ENCODE results near the gene IFFO2.
A peak's percentile ranks its signal among the peaks of the same experiment; 100 is the strongest.

The IFFO2 gene

GRCh38 chr1:18970762-18971161, 14.3 kb upstream of the IFFO2 start:
- no peak for DNase-seq

GRCh38 chr1:18970358-18970757, 13.9 kb upstream of the IFFO2 start:
- no peak for DNase-seq

- DNase-seq: no peak
These were observed 10.7 kb upstream of the IFFO2 start for GRCh38 chr1:18967066-18967690.

DNA sequence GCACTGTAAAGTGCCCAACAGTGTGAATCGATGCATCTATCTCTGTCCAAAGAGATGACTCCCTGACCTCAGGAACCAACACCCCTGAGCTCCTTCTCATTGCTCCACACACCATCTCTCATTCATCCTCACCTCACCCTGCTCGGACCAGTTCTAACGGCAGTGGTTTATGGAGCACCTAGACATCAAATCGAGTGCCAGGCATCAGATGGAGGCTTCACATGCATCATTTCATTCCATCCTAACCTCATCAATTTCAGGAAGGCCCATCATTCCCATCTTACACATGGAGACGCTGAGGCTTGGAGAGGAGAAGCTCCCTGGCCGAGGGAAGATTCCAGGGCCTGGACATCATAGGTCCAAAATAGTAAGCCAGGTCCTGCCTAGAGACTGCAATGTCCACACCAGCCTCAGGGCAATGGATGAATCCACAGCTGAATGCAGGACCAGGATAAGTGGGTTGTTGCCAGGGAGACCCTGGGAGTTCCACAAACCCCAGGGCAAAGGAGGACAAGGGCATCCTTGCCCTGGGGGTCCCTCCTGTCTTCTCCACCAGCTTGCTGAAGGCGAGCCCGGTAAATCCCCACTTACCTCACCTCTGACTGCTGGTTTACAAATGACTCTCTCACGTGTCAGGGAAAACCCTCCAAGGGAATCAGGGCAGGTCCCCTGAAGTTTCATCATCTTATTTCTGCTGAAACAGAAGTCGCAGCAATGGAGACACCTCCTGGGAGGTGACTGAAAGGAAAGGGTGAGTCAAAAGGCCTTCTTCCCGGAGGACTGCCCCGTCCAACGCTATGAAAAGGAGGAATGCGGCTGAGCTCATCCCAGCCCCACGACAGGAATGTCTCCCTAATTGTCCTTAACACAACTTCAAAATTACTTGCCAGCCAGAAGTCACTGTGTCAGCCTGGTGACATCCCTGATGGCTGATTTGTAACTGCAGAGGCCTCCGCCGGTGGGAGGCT, 9.0 kb upstream of the IFFO2 start:
- DNase-seq: no peak

GRCh38 chr1:18963968-18964367, 7.5 kb upstream of the IFFO2 start:
- no peak for DNase-seq

DNA sequence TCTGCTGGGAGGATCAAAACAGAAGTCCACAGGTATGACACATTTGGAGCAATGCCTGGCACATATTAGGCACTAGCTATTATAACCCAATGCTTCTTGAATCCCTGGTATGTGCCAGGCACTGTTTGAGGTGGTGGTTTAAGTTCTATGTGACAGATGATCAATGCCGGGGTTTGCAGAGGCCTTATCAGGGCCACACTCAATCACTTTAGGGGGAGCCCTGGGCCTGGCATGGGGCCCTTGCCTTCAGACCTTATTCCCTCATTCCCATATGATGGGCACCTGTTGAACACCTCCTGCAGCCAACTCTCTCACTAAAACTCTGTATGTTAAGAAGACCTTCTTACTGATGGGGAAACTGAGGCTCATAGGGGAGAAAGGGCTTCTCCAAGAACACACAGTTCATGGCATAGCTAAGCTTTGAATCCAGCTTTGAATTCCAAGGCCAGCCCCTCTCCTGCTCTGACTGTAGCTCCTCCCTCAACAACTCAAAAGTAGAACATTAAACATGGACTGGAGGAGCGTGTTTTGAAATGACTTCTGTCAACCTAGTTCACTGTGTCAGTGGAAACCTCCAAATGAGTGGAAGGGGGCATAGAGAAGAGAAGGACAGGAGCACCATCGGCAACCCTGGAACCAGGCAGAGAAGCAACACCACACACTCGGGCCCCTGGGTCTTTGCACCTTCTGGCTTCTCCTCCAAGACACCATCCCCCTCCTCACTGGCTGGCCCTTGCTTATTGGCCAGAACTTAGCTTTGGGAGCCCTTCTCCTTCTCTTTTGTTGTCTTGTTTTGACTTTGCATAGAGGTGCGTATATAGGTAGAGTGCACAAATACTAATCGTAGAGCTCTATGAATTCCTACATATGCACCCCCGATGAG, 6.6 kb upstream of the IFFO2 start:
- no peak for DNase-seq

DNA sequence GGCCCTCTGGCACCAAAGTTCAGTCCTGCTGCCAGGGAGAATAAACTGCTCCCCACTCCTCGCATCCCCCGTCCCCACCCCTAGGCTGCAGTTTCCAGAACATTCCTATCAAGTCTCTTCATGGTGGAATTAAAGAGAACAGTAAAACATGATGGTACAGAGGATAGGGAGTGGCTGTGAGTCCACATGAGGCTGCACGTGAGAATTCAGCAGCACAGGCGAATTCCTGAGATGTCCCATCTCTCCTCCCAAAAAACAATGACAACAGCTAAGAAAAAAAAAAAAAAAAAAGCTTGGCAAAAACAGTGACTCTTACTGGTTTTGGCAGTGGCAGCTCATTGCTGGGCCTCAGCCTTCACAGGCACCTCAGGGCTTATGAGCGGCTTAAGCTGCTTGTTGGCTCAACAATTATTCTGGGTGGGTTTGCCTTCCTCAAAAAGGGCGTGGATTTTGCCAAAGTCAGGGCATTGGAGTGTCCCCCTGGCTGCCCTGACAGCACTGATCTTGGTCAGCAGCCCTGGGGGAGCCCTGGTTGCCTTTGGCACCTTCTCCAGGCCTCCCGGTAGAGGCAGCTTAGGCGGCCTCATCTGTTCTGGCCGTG, 5.7 kb upstream of the IFFO2 start:
- no peak for DNase-seq

DNA sequence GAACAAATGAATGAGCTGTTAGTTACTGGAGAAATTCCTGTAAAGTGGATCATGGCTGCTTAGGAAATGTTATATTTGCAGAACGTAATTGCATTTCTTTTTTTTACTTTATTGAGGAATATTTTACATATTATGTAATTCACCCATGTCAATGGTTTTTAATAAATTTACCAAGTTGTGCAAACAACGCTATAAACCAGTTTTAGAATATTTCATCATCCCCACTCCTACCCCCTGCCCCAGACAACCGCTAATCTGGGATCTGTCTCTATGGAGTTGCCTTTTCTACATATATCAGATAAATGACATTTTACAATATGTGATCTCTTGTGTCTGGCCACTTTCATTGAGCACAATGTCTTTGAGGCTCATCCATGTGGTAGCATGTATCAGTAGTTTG, 4.3 kb upstream of the IFFO2 start:
- DNase-seq: no peak

DNA sequence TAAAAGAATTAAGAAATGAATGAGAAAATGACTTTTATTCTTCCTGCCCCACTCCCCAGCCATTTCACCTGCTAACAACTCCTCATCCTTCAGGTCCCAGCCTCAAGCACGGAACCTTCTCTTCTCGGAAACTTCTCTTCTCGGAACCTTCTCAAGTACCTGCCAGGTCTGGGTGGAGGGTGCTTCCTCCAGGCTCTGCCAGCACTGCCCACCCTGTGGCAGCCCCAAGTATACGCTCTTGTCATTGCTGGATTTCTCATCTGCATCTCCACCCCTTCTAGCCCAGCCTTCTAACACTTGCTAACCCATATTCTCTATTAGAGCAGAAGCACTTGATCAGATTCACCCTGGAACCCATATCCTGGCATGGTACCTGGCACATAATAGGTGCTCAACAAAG, 3.9 kb upstream of the IFFO2 start:
- no peak for DNase-seq

DNA sequence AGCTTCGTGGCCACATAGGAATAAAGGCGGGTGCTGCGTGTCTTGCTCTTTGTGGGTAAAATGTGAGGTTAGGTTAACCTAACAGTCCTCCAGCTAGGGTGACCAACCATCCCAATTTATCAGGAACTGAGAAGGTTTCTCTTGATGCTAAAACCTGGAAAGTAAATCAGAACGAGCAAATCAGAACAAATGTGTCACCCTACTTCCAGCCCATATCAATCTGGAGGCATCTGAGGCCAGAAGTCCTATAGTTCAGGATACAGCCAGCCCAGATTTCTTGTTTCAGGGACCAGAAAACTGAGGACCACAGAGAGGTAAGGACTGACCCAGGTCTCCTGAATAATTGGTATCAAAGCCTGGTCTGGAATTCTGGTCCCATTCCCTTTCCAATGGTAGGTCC, 3.1 kb upstream of the IFFO2 start:
- no peak for DNase-seq

GRCh38 chr1:18957532-18958300, 1.2 kb upstream of the IFFO2 start:
- no peak for DNase-seq

GRCh38 chr1:18957136-18957521, 653 bp upstream of the IFFO2 start:
- DNase-seq: no peak

DNA sequence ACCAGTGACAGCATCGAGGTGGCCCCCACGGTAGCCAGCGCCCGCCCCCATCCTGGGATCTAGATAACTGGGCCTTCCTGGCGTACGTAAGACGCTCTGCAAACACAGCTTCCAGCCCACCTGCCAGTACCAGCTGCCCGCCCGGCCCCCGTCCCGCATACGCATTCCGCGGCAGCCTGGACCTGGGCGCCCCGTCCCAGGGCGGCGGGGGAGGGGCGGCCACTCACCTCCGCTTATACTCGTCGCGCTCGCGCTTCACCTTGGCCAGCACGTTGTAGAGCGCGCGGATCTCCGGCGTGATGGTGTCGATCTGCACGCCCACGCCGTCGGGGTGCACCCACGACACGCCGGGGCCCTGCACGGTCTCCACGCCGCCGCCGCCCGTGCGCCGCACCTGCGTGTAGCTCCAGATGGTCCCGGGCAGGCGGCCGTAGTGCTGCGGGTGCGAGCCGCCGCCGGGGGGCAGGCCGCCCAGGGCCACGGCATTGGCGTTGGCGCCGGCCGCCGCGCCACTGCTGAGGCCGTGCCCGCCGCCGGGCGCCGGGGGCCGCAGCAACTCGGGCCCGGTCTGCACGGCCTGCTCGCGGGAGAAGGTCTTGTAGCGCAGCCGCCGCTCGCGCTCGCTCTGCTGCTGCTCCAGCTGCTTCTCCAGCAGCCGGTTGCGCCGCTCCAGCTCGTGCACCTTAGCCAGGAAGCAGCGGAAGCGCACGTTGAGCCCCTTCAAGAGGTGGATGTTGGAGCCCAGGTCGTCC, 859 bp downstream of the IFFO2 start:
- DNase-seq: no peak

GRCh38 chr1:18955131-18955440, 1.4 kb downstream of the IFFO2 start:
- no peak for DNase-seq

DNA sequence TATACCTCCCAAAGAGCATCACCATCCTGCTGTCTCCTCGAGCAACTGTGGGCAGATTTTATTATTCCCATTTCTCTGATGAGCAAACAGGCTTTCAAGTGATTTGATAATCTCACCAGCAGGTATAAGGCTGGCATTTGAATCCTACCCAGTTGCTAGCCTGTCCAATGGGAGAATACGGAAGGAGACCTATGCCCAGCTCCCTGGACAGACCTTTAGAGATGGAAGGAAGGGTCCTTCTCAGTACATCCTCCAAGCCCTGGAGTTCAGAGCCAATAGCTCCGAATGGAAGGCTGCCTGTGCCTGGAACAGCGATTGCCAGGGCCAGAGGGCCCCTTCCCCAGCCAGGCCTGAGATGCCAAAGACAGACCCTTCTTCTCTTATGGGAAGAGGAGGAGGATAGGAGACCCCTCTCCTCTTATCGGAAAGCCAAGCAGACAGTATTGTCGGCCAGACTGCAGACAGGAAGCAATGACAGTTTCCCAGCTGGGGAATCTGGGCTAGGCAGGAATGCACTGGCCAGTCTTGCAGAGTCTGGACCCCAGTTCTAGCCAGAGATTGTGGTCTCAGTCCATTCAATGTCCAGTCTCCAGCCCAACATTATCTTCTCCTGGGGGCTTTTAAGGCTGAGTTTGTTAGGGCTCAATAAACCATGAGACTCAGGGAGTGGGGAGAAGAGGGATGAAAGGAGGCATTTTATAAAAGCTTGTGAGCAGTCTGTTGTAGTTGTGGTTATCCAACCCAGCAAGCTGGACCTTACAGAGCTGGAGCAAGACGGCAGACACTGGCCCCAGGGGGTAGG, 2.0 kb downstream of the IFFO2 start:
- no peak for DNase-seq

GRCh38 chr1:18953731-18954231, 2.7 kb downstream of the IFFO2 start:
- DNase-seq: no peak

GRCh38 chr1:18951818-18952391, 4.6 kb downstream of the IFFO2 start:
- DNase-seq: no peak

GRCh38 chr1:18951416-18951815, 5.1 kb downstream of the IFFO2 start:
- DNase-seq: no peak

DNA sequence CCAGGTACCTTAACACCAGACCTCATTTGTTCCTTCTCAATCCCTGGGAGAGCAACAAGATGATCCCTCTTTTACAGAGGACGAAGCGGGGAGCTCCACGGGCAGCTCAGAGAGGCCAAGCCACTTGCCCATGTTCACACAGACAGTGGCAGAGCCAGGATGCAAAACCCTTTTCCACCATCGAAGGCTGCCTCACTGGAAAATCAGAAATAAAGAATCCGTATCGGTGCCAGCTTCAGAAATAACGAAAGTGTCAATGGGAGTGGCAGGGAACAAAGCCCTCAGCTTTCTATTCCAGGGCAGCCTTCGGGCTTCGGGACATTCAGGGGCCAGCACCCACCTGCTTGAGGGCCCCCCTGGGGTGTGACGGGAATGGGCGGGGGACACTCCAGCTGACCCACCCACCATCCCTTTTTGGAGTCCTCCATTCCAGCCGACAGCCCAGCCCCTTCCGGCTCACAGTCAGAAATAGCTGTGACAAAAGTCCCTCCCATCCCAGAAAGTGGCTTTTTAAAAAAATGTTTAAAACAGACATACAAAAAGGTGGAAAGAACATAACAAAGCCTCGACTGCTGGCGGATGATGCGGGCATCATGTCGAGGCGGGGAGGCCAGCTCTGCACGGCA, 6.0 kb downstream of the IFFO2 start:
- peak; percentile 77 for DNase-seq
